Measurements from ENCODE around the gene CAVIN3.

- TF ChIP-seq POLR2AphosphoS5 (IDR thresholded peaks at IDR 0.05) (no peak), EP300 (IDR thresholded peaks at IDR 0.05) (no peak), CTCF (IDR thresholded peaks at IDR 0.05) (no peak), POLR2A (IDR thresholded peaks at IDR 0.05) (no peak)
Measured at GRCh38 chr11:6351782-6352382, 31.6 kb upstream of the CAVIN3 start.

Data from stomach (tissue), 4 donors.